ENCODE results near the gene TSPAN9.

Gene TSPAN9

DNA sequence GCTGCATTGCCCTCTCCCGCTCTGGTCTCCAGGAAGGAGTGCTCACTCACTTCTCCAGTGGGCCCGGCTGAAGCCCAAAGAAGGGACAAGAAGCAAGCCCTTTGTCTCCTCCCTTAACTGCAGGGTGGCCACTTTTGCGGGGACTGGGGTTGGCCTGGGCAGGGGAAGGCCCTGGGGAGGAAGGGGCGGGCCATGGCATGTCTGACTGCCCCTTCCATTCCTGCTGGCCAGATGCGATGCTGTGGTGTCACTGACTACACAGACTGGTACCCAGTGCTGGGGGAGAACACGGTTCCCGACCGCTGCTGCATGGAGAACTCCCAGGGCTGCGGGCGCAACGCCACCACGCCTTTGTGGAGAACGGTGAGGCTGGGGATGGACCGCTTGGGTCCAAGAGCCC is 203.8 kb downstream of the TSPAN9 start:
- no peak for DNase-seq

DNA sequence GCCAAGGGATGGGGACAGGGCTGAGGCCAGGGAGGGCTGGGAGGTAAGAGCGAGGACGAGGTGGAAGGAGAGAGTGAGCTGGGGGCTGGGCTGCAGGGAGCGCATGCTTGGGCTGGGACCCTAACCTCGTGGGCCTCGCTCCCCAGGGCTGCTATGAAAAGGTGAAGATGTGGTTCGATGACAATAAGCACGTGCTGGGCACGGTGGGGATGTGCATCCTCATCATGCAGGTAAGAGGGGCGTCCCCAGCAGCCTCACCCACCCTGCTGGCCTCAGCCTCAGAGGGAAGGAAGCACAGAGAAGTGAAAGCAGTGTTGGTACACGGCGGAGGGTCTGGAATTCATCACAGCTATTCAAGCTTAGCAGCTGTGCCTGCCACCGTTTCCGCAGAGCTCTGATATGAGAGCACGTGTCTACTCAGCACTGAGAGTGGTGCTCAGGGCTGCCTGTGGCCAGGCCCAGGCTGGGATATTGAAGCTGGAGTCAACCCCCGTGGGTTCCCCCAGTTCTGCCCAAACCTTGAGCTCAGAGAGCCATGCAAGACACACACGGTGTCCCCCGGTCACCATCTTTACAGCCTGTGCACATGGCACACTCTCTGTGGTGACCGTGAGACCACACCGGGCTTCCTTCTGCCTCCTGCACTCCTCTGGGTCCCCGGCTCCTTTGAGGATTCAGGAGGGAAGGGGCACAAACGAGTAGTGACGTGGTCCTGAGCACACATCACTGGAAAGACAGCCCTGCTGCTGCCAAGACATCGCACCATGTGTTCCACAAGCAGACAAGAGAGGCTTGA is 204.6 kb downstream of the TSPAN9 start:
- no peak for DNase-seq

DNA sequence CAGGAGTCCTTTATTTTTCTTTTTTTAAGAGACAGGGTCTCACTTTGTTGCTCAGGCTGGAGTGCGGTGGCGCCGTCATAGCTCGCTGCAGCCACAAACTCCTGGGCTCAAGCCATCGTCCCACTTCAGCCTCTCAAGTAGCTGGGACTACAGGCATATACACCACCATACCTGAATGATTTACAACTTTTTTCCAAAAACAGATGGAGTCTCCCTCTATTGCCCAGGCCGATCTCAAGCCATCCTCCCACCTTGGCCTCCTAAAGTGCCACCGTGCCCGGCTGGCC is 205.1 kb downstream of the TSPAN9 start:
- no peak for DNase-seq

DNA sequence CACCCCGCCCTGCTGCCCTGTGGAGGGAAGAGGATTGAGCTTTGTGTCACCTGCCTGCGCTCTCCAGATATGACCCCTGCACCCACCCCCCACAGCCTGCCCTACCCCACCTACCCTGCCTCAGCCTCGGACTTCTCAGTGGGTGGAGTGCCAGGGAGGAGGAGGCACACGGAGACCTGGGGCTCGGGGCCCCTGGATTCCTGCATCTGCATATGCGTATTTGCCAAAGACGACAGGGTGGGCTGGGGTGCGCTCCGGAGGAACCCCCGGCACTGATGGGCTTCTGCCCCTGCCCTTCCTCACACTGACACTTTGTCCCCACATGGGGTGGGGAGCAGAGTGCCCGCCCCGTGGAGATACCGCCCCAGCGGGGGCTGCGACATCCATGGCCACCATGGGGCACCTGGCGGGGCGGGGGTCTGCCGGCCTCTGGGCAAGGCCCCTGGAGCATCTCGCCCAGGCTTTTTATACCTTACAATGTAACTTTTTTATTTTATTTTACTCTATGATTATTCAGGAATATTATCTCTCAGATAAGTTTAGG is 206.0 kb downstream of the TSPAN9 start:
- DNase-seq: no peak

DNA sequence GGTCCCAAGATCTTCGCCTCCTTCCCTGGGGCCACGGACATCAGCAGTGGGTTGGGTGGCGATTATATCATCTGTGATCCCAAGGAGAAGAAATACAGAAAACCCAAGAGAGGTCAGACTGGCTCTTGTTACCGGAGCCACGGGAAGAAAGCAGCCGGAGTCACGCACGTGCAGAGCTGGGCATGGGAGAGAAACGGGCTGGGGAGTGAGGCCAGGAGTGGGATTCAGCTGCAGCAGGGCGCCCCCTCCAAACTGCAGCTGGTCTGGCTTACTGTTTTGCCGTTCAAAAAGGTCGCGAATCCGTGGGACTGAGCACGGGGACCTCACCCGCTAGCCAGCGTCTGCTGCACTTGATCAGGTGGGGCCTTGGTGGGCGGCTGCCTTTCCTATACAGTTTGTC is 207.2 kb downstream of the TSPAN9 start:
- no peak for DNase-seq

DNA sequence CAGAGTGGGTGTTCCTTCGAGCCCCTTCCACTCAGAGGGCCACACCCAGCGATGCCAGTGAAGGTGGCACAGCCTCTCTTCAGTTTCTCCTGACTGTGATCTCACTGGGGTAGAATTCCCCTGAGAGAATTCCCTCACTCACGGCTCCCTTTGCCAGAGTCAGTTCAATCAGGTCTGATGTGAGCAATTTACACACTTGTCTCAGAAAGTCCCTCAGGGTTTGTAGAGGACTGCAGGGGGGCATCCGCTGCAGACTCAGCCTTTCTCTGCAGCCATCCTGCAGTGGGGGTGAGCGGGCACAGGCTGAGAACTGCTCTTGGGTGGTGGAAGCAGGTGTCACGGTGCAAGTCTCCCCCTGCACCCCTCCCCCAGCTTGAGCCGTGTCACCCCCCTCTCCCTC is 208.4 kb downstream of the TSPAN9 start:
- DNase-seq: no peak

DNA sequence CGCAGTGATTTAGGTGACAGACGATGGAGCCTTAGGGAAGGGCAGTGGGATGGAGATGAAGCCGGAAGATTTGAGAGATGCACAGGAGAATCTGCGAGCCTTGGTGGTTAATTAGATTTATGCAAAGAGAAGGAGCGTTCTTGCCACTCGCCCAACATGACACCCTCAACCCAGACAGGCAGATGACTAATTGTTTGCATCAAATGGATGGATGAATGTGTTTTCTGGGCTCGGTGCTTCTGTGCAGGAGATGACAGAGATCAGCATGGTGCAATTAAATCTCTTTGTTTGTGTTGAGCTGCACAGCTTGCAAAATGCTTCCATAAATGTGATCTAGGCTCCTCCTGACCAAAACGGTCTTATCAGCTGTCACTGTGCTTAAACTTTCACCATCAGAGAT is 211.5 kb downstream of the TSPAN9 start:
- DNase-seq: no peak

DNA sequence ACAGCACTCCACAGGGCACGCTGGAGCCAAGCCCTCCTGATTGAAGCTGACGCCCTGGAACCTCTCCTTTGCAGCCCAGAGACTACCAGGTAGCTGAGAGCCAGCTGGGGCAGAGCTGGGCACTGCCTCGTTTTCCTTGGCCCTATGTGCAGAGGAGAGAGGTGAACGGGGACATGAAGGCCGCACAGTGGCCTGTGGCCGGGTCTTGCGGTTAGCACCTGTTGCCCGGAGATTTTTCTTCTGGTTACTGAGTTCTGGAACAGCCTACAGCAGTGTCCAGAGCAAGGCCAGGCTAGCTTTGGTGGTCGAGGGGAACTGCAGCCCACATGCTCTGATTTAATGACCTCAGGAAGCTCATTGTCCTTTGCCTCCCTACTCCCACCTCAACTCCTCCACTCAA is 212.5 kb downstream of the TSPAN9 start:
- no peak for DNase-seq

DNA sequence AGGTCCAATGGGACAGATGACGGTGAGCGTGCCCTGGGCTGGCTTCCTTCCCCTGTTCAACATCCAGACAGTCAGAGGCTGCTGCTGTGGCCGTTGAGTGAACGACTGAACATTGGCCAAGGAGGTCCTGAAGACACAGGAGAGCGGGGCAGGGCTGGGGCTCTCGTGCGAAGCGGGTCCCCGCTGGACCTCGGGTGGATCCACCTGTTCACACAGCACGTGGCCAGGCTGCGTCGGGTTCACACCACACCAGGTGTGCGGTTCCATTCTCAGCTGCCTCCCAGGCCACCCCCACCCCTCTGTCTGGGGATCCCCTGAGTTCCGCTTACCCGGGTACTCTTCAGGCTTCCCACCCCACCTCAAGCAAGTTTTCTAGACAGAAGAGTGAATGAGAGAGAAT is 214.8 kb downstream of the TSPAN9 start:
- no peak for DNase-seq

DNA sequence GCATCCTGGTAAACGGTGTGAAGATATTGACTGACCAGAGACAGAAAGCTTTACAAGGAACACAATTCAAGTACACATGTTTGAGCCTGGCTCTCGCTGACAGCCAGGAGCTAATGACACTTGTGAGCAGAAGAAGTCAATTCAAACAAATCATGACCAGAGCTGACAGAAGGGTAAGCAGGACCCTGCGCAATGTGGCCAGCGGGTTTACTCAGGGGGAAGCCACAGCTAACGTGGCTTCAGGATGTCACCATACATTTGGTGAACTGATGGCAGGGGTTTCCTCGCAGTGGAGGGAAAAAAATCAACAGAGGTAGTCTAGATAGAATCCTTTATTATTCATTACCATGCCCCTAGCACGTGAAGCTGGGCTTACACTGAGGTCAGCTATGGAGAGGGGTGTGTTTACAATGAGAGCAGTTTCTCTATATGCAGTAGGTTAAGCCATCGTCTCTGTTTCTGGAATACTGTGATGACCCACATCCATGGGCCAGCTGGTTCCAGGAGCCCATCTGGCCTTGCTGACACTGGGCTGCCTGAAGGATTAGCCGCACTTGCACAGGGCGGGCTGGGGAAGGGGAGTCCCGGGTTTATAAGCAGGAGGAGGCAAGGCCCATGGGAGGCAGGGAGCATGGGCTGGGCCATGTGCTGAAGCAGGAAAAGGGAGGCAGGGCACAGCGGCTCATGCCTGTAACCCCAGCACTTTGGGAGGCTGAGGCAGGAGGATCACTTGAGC is 215.7 kb downstream of the TSPAN9 start:
- no peak for DNase-seq

DNA sequence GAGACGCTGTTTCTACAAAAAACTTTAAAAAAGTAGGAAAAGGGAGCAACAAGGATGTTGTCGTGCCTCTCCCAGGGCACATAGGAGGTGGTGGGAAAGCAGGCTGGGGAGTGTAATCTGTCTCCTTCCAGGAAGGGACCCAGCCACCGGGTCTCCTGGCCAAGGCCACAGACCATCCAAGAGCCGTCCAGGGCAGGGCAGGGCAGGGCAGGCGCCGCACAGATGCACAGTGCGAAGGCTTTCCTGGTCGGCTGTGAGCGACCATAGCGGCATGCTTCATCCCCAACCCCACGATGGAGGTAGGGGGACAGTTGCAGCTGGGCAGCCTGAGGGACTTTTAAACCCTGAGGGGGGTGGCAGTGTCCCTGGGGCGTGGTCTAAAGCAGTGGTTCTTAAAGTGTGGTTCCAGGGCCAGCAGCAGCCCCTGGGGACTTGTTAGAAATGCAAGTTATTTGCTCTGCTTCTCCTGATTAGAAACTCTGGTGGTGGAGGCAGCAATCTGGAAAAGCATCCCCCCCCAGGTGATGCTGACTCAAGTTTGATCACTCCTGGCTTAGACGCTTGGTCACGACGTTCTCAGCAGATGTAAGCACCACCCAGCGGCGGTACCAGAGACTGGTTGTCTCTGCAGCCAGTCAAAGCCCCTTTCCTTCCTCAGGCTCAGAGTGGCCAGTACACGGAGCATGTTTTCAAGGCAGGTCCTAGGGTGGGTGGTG is 216.4 kb downstream of the TSPAN9 start:
- DNase-seq: no peak

DNA sequence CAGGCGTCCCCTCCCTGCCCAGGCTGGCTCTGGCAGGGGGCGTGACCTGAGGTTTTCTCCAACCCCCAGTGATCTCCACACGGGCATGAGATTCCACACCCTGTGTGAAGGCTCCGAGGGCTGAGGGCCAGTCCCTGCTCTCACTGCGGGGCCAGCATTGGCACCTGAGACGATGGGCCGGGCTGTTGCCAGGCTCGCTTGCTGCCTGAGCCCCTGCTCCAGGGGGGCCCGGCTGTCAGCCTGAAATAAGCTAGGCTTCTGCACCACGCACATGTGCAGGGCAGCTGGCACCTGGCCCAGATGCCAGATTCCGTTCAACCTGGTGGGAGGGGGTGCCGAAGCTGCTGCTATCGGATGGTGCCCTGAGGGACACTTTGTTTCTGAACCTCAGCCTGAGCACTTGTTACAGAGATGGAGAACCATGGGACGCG is 217.3 kb downstream of the TSPAN9 start:
- no peak for DNase-seq

DNA sequence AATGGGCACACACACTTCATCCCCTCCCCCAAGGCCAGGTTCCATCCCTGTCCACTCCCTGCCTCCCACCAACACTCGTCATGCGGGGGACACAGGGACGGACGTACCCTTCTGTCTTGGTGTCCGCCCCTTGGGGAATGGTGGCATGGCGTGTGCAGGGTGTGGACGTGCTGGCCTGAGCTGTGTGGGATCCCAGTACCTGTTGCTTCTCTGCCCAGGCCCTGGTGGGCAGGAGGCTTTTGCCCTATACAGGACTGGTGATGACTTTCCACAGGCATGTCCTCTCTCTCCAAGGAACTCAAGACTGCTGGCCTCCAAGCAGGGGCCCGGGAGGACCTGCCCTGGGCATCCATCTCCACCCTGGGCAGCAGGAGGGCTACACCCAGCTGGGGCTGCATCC is 218.0 kb downstream of the TSPAN9 start:
- DNase-seq: no peak

DNA sequence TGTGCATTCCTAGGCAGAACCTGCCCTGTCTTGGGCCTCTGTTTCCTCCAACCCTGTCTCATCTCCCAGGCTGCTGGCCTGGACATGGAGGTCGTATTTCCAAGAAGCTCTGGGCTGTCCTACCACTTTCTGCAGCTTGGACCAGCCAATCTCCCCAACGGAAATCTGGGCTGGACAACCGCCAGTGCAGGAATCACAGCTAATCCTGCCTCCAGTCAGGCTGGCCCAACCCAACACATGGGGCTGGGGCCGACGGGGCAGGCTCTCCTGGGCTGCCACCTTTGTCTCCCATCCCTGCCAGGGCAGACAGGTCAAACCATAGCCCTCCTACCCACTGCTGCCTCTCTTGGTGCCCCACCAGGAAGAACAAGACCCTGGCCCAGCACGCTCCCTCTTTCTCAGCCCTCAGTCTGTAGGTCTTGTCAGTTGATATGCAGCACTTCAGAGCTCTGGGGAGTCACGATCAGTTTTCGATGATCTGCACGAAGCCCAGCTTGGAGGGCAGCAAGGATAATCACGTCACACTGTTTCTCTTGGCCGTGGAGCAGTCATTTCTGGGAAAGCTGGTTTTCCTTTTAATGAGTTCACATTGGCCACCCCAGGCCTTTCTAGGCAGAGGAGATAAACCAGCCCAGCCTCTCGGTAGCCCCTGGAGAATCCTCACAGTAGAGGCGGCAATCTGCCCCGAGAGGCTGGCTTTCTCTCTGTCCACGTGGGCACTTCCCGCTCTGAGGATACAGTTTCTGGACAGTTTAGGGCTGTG is 218.6 kb downstream of the TSPAN9 start:
- no peak for DNase-seq

DNA sequence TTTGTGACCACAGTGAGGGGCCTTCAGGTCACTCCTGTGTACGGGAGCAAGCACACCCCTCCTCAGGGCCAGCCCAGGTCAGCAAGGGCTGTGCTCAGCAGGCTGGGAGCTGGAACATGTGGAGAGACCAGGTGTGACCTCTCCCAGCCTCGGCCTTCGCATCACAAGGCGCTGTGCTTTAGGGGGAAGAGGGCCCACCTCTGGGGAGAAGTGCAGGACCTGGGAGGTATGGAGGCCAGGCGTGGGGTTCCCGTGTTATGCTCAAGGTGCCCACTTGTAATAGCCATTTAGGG is 219.2 kb downstream of the TSPAN9 start:
- DNase-seq: no peak

DNA sequence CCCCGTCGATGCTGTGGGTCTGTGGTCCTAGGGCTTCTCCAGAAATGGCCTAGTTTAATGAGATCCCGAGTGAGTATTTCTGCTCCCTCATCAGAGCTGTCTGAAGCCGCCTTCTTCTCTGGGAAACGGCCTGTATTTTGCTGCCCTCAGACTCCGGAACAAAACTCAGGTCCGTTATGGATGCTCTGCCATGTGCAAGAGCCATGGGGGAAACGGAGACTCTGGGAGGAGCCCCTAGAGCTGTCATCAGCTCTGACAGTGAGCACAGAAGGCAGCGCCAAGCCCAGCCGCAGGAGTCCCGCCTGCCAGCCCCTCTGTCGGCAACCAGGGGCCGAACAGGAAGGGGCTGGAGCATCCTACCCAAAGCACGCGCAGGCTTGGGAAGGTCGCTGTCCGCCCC is 221.4 kb downstream of the TSPAN9 start:
- no peak for DNase-seq

DNA sequence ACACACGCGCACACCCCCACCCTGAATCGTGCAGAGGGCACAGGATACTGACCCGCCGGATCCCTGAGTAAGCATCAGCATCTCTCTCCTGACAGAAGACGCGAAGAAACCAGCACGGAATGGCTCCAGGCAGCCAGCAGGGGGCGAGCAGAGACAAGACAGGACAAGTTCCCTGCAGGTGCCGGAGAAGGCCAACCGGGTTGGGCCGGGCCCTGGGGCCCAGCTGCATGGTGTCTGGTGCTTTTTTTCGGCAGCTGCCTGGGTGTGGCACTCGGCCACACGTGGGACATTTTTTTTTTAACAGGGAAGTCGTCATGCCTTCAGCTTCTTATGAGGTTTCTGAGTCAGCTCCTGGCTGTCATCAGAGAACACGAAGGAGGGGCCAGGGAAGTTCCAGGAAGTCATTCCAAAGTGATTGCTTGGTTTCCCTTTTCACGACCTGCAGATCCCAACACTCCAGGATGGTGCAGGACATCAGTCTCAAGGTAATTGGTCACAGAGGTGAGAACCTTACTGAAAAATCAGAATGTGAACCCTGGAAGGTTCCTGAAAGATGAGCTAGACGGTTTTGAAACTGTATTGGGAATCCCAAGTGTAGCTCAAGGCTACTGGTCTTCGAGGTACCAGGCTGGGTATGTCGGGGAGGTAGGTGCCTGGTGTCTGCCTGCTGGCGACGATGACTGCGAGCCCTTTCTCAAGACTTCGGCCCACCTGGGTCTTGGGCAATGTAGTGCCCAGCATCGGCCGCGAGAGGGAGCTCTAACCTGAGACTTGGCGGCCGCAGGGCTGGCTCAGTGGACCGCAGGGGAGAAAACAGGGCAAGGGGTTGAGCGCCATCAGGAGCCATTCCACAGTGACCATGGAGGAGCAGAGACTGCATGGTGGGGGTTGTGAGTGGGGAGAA is 223.0 kb downstream of the TSPAN9 start:
- DNase-seq: peak; percentile 66

DNA sequence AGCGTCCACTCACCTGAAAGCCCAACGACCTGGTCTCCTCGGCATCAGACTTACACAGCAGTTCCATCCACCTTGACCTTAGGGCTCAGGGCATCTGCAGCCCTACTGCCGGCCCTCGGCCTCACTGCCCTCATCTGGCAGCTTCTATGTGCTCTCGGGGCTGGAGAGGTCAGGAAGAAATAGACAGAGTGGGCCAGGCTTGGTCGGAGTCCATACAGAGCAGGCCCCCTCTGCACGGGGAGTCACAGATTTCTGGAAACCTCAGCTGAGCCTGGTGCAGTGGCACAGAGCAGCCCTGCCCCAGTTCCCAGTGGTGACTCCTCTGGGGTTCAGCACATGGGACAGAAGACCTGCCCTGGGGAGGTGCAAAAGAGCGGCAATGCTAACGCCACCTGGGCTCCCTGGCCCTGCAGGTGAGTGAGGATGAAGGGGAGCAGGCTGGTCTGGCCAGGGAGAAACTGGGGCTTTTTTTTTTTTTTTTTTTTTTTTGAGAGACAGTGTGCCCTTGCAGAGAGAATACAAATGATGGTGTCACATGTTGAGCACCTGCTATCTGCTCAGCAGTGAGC is 223.7 kb downstream of the TSPAN9 start:
- DNase-seq: no peak

DNA sequence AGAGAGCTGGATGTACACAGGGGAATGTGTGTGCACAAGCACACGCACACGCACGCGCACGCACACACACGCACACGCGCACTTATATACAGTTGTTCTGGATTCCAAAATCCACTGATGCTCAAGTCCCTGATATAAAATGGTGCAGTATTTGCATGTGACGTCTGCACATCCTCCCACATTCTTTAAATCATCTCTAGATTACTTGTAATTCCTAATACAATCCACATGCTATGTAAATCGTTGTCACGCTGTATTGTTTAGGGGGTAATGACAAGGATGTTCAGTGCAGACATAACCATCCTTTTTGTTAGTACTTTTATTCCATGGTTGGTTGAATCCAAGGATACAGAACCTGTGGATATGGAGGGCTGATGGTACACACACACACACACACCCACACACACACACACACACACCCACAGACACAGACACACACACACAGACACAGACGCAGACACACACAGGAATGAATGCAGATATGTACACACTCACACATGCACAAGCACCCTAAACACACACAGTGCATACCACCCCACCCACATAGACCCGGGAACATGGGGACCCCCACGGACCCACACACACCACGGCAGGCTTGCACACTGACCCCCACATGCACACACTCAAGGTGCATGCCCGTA is 225.3 kb downstream of the TSPAN9 start:
- no peak for DNase-seq

DNA sequence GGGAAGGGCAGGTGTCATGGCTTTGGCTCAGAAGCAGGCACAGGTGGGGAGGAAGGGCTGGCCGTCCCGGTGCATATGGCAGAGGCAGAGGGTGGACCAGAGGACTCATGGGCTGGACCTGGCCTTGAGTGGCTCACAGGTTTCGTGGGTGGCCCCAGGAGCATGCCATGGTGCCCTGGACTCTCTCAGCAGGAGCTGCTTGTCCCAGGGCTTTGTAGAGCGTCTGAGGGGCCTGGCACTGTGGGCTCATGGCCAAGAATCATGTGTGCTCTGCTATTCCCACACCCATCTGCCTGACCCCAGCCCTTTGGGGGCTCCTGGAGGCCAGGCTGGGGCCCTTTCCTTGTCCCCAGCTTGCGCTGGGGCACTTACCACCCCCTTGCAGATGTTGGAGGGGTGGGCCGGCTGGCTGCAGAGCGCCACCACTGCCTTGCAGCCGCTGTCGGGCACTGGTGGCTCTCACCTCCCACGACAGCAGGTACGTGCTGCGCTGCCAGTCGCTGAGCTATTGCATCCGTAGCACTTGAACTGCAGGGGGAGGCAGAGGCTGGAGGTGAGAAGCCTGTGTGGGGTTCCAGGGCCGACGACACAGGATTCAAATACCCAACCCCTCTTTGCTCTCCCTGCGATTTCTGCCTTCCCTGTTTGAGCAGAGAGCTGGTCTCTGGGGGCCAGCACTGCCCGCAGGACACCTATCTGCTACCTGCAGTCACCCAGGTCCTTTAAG is 226.4 kb downstream of the TSPAN9 start:
- DNase-seq: no peak

Measured in NCI-H2227 treated with DMSO at 0.1 percent for 48 hours (cell line).